ENCODE data around the gene GPRIN1.
"Not testable (repeated sequence)": the region's sequence is repeated elsewhere in the genome, so short reads cannot be mapped to it uniquely, and the experiment has no call there.

The GPRIN1 gene

GRCh38 chr5:176574297-176574591, 35.7 kb downstream of the GPRIN1 start:
- no peak for DNase-seq (ENCODE audit: low spot score)

- DNase-seq (ENCODE audit: low spot score) = no peak
Measured at GRCh38 chr5:176573564-176574296, 36.2 kb downstream of the GPRIN1 start.

DNA sequence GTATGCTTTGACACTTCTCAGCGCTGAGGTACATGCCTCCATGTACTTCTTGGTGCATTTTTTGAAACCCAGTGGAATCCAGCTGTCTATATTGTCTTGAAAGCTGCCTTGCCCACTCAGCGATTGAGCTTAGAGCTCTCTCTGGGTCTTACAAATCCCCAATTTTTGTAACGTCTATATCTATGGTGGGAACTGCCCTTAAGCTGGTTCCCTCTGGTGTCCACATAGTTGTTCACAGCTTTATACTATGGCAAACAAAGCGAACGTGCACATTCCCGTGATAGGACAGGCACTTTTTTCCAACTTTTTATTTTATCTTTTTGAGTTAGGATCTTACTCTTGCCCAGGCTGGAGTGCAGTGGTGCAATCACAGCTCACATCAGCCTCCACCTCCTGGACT, 39.9 kb downstream of the GPRIN1 start:
- no peak for DNase-seq (ENCODE audit: low spot score)

GRCh38 chr5:176568657-176569056, 41.3 kb downstream of the GPRIN1 start:
- no peak for DNase-seq (ENCODE audit: low spot score)

- DNase-seq (ENCODE audit: low spot score) = no peak
Measured at GRCh38 chr5:176565760-176566288, 44.1 kb downstream of the GPRIN1 start.

- DNase-seq (ENCODE audit: low spot score) = no peak
Measured at GRCh38 chr5:176564002-176564401, 46.0 kb downstream of the GPRIN1 start.

GRCh38 chr5:176562189-176562588, 47.8 kb downstream of the GPRIN1 start:
- no peak for DNase-seq (ENCODE audit: low spot score)

- no peak for DNase-seq (ENCODE audit: low spot score)
Measured at GRCh38 chr5:176561259-176561658, 48.7 kb downstream of the GPRIN1 start.

DNA sequence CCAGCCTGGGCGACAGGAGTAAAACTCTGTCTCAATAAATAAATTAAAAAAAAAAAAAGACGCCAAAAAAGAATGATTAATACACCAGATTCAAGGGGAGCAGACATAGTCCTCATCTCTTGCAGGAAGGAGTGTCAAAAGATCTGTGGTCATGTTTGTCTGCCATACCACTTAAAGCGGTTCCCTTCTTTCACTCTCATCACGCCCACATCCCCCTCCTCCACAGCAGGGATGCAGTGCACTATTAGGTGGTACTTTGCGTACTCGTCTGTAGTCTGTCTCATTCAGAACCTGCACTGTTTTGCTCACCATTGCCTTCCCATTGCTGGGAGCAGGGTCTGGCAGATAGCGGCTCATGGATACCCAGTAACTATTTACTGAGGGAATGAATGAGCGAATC, 49.6 kb downstream of the GPRIN1 start:
- DNase-seq (ENCODE audit: low spot score) = no peak

GRCh38 chr5:176559683-176560082, 50.3 kb downstream of the GPRIN1 start:
- no peak for DNase-seq (ENCODE audit: low spot score)

DNA sequence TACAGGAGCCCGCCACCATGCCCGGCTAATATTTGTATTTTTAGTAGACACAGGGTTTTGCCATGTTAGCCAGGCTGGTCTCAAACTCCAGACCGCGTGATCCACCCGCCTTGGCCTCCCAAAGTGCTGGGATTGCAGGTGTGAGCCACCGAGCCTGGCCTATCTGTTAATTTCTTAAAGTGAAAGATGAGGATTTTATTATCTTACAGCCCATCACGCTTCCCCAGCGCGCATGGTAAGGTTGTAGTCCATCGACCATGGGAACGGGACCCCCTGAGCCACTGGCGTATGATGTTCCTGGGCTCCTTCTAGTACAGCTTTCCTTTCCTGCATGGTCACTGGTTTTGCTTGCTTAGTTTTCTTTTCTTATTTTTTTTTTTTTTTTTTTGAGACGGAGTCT, 52.1 kb downstream of the GPRIN1 start:
- DNase-seq (ENCODE audit: low spot score) = no peak

DNA sequence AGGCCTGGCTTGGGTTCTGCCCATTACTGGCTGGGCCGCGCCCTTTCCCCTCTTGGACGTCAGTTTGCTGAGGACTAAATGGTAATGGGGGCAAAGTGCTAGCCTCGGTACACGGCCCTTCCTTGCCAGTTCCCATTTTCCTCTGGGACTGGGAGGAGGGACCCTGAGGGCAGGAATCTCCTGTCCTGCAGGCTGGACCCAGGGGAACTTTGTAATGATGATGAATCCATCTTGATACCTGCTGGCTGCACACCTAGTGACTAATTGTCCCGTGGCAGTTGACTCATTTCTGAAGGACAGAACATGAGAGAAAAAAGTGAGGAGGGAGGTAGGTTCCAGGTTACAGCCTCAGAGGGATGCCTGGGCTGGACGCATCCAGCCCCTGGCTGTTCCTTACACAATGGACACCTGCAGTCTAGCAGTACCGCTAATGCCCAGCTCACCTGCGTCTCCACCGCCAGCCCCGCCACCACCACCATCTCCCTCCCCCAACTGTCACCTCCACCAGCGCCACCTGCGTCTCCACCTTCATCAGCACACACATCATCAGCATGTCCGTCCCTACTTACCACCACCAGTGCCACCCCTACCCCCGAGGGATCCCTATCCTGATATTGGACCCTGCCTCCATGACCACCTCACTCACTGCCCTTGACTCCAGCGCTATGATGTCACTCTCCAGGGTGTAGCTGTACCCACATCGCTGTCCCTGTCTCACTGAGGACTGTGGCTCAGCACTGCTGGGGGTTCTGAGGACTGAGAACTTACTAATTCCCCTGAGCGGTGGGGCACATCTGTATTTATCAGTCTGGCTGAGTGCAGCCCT, 56.5 kb downstream of the GPRIN1 start:
- no peak for DNase-seq (ENCODE audit: low spot score)

GRCh38 chr5:176552332-176552869, 57.6 kb downstream of the GPRIN1 start:
- DNase-seq (ENCODE audit: low spot score) = no peak

DNA sequence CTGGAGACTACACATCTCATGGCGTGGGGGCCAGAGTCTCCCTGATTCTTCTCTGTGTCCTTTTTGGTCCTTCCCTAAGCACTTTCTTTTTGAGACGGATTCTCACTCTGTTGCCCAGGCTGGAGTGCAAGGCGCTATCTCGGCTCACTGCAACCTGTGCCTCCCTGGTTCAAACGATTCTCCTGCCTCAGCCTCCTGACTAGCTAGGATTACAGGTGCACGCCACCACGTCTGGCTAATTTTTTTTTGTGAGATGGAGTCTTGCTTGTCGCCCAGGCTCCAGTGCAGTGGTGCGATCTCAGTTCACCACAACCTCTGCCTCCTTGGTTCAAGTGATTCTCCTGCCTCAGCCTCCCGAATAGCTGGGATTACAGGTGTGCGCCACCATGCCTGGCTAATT, 59.0 kb downstream of the GPRIN1 start:
- DNase-seq (ENCODE audit: low spot score) = not testable (repeated sequence)

- DNase-seq (ENCODE audit: low spot score) = no peak
Measured at GRCh38 chr5:176550275-176550831, 59.6 kb downstream of the GPRIN1 start.

DNA sequence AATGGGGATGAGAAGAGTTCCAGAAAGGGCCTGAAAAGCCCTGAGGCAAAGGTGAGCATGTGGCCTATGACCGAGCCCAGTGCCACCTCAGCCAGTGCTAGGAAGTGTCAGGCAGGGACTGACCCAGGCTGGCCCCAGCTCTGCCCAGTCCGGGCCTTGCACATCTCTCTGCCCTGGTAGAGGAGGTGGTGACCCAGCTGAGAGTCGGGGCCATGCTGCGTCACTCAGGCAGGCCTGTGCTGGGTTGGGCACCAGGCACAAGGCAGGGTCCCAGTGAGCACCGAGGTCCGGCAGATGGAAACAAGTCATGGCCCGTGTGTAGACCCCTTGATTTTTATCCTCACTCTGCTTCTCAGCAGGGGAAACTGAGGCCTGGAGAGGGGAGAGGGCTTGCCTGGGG, 60.1 kb downstream of the GPRIN1 start:
- no peak for DNase-seq (ENCODE audit: low spot score)

GRCh38 chr5:176548967-176549444, 61.0 kb downstream of the GPRIN1 start, which contains the start of gene CDHR2:
Gene CDHR2 (plus strand): TSS chr5:176549342. CDS start chr5:176565353, 16,011 bp downstream.
- no peak for DNase-seq (ENCODE audit: low spot score)

GRCh38 chr5:176547802-176548201, 62.2 kb downstream of the GPRIN1 start:
- peak; percentile 51 for DNase-seq (ENCODE audit: low spot score)
